Embryonic facial prominence (tissue), 1 donor: ENCODE results near the gene AP1G2.
A peak's percentile ranks its signal among the peaks of the same experiment; 100 is the strongest.

Source experiments
- DNase-seq: peaks from one replicate; pipeline ENCODE4 v3.0.0-alpha.2; 2016; ENCODE audit errors: extremely low spot score

The AP1G2 gene

GRCh38 chr14:23570806-23571483 lies 3.4 kb upstream of the AP1G2 start:
- DNase-seq: no peak

- DNase-seq: peak; percentile 12
These were observed 2.0 kb upstream of the AP1G2 start for GRCh38 chr14:23569443-23570151.

- no peak for DNase-seq
These were observed 1.2 kb upstream of the AP1G2 start for GRCh38 chr14:23568600-23569331.

GRCh38 chr14:23568021-23568599 lies 519 bp upstream of the AP1G2 start:
- peak; percentile 20 for DNase-seq

- DNase-seq: no peak
These were observed 809 bp downstream of the AP1G2 start for GRCh38 chr14:23566778-23567185.

GRCh38 chr14:23566112-23566777 lies 1.3 kb downstream of the AP1G2 start:
- no peak for DNase-seq

- no peak for DNase-seq
These were observed 2.0 kb downstream of the AP1G2 start for GRCh38 chr14:23565626-23566025.

GRCh38 chr14:23564876-23565275 lies 2.7 kb downstream of the AP1G2 start:
- DNase-seq: no peak

GRCh38 chr14:23564181-23564812 lies 3.3 kb downstream of the AP1G2 start:
- no peak for DNase-seq

- DNase-seq: no peak
These were observed 4.0 kb downstream of the AP1G2 start for GRCh38 chr14:23563473-23564180.

GRCh38 chr14:23562822-23563472 lies 4.6 kb downstream of the AP1G2 start:
- DNase-seq: no peak

- no peak for DNase-seq
These were observed 5.4 kb downstream of the AP1G2 start for GRCh38 chr14:23561873-23562821.

GRCh38 chr14:23561259-23561658 lies 6.3 kb downstream of the AP1G2 start:
- DNase-seq: no peak

GRCh38 chr14:23559926-23560520 lies 7.6 kb downstream of the AP1G2 start:
- DNase-seq: no peak

GRCh38 chr14:23559010-23559925 lies 8.3 kb downstream of the AP1G2 start:
- no peak for DNase-seq

GRCh38 chr14:23558346-23559009 lies 9.1 kb downstream of the AP1G2 start:
- DNase-seq: no peak

GRCh38 chr14:23557946-23558345 lies 9.6 kb downstream of the AP1G2 start:
- no peak for DNase-seq
